DND-41 (cell line): ENCODE results near the gene EFTUD2.

ENCODE experiments used
- EZH2 ChIP-seq: IDR thresholded peaks from 3 replicates; pipeline ENCODE4 v1.6.1; 2012; ENCODE audit warnings: borderline replicate concordance, low read depth, mild to moderate bottlenecking, moderate library complexity, low read length, inconsistent platforms; ENCODE audit not compliant: severe bottlenecking
- TF ChIP-seq, protein P1 (sequence below): IDR thresholded peaks from 2 replicates; pipeline ENCODE4 v1.5.1; 2012; ENCODE audit warnings: borderline replicate concordance, low read length, moderate library complexity, mild to moderate bottlenecking; ENCODE audit not compliant: poor library complexity, severe bottlenecking; ENCODE audit errors: extremely low read depth

- TF ChIP-seq, protein P1, sequence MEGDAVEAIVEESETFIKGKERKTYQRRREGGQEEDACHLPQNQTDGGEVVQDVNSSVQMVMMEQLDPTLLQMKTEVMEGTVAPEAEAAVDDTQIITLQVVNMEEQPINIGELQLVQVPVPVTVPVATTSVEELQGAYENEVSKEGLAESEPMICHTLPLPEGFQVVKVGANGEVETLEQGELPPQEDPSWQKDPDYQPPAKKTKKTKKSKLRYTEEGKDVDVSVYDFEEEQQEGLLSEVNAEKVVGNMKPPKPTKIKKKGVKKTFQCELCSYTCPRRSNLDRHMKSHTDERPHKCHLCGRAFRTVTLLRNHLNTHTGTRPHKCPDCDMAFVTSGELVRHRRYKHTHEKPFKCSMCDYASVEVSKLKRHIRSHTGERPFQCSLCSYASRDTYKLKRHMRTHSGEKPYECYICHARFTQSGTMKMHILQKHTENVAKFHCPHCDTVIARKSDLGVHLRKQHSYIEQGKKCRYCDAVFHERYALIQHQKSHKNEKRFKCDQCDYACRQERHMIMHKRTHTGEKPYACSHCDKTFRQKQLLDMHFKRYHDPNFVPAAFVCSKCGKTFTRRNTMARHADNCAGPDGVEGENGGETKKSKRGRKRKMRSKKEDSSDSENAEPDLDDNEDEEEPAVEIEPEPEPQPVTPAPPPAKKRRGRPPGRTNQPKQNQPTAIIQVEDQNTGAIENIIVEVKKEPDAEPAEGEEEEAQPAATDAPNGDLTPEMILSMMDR = no peak
- TF ChIP-seq EZH2 = no peak
Measured at GRCh38 chr17:44912763-44913544, 13.7 kb upstream of the EFTUD2 start.
